Measurements from ENCODE around the gene NCF2. TPM values are rescaled to one million over a fixed set of nuclear protein-coding genes. Genes with fewer than 3 reads are reported as not detected.
A peak's percentile ranks its signal among the peaks of the same experiment; 100 is the strongest.

NCF2 gene
- total and polyA plus RNA-seq, 4 donors = 38.7 to 193 (median 74.3) TPM

DNA sequence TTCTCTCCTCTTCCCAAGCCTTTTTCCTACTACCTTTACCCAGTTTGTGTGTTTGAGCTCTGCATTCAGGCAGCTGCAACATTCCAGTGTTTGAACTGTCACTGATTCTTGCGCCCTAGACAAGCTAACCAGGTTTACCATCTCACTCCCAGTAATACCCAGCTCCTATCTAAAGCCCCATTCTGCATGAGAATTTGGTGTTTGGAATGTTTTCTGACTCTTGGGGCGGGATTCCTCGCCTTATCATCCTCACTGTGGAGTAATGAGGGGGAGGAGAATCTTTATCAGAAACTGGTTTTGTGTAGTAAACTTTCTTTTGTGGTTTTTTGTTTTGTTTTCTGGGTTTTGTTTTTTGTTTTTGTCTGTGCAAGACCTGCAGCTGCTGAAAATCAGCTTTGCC lies 36.5 kb downstream of the NCF2 start:
- no peak overlapping the region for H3K9ac ChIP-seq (ENCODE audit: insufficient read depth in 1 of 2, low read length in 2 of 2)
- no peaks in the 10 kb centered on the region for H3K27me3 ChIP-seq (ENCODE audit: control insufficient read depth in 3 of 3, insufficient read depth in 3 of 3, low read length in 2 of 3)
- H3K36me3 ChIP-seq (ENCODE audit: control insufficient read depth in 4 of 4, insufficient read depth in 4 of 4, low read length in 4 of 4) = peaks cover 10 to 31% (median 25%) of the 10 kb centered on the region in 4 donors
- 91 to 92% methylated on average over 3 of the region's 3 CpGs for WGBS, 2 donors
- no peak for ATAC-seq (ENCODE audit: insufficient read depth, low FRiP score)
- no peak for TF ChIP-seq CTCF (IDR thresholded peaks at IDR 0.05; ENCODE audit: control extremely low read depth, extremely low read depth)
- no peaks in the 10 kb centered on the region for H3K9me3 ChIP-seq (ENCODE audit: control insufficient read depth in 4 of 4, insufficient read depth in 3 of 4, low read length in 3 of 4)
- H3K4me3 ChIP-seq = no peak overlapping the region
- no peak for DNase-seq
- no peaks in the 10 kb centered on the region for H3K4me1 ChIP-seq (ENCODE audit: control insufficient read depth in 5 of 5, insufficient read depth in 5 of 5, low read length in 5 of 5)
- H3K27ac ChIP-seq (ENCODE audit: low read depth in 1 of 2, low read length in 1 of 2) = no peak overlapping the region

DNA sequence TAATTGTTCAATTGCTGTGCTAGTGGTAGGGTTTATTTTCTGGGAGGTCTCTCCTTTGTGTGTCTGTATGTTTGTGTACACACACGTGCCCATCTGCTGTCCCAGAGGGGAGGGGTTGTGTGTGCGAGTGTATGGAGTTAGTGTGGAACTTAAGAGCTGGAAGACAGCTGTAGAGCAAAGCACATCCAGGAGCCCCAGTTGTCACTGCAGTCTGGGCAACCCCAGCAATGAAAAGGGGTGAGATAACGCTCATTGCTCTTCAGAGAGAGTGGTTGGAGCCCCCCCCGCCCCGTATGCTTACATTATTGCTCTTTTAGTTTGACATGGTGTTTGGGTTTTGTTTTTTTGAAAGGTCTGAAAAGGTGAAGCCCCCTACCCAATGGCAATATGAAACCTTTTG lies 36.9 kb downstream of the NCF2 start:
- Histone ChIP-seq H3K36me3 (ENCODE audit: control insufficient read depth in 4 of 4, insufficient read depth in 4 of 4, low read length in 4 of 4) (peaks cover 10 to 33% (median 26%) of the 10 kb centered on the region in 4 donors), H3K4me3 (no peak overlapping the region), H3K4me1 (ENCODE audit: control insufficient read depth in 5 of 5, insufficient read depth in 5 of 5, low read length in 5 of 5) (no peaks in the 10 kb centered on the region), H3K27me3 (ENCODE audit: control insufficient read depth in 3 of 3, insufficient read depth in 3 of 3, low read length in 2 of 3) (no peaks in the 10 kb centered on the region), H3K27ac (ENCODE audit: low read depth in 1 of 2, low read length in 1 of 2) (no peak overlapping the region), H3K9me3 (ENCODE audit: control insufficient read depth in 4 of 4, insufficient read depth in 3 of 4, low read length in 3 of 4) (no peaks in the 10 kb centered on the region), H3K9ac (ENCODE audit: insufficient read depth in 1 of 2, low read length in 2 of 2) (no peak overlapping the region)
- no peak for TF ChIP-seq CTCF (IDR thresholded peaks at IDR 0.05; ENCODE audit: control extremely low read depth, extremely low read depth)
- ATAC-seq (ENCODE audit: insufficient read depth, low FRiP score) = no peak
- WGBS, 2 donors = 76 to 94% methylated on average over 5 of the region's 5 CpGs
- DNase-seq = no peak

GRCh38 chr1:183552891-183553290 lies 37.4 kb downstream of the NCF2 start:
- ATAC-seq (ENCODE audit: insufficient read depth, low FRiP score) = no peak
- Histone ChIP-seq H3K36me3 (ENCODE audit: control insufficient read depth in 4 of 4, insufficient read depth in 4 of 4, low read length in 4 of 4) (peaks cover 10 to 33% (median 26%) of the 10 kb centered on the region in 4 donors), H3K4me3 (no peak overlapping the region), H3K27ac (ENCODE audit: low read depth in 1 of 2, low read length in 1 of 2) (no peak overlapping the region), H3K27me3 (ENCODE audit: control insufficient read depth in 3 of 3, insufficient read depth in 3 of 3, low read length in 2 of 3) (no peaks in the 10 kb centered on the region), H3K4me1 (ENCODE audit: control insufficient read depth in 5 of 5, insufficient read depth in 5 of 5, low read length in 5 of 5) (no peaks in the 10 kb centered on the region), H3K9me3 (ENCODE audit: control insufficient read depth in 4 of 4, insufficient read depth in 3 of 4, low read length in 3 of 4) (no peaks in the 10 kb centered on the region), H3K9ac (ENCODE audit: insufficient read depth in 1 of 2, low read length in 2 of 2) (no peak overlapping the region)
- no peak for DNase-seq
- 77 to 88% methylated on average over 6 of the region's 6 CpGs for WGBS, 2 donors
- no peak for TF ChIP-seq CTCF (IDR thresholded peaks at IDR 0.05; ENCODE audit: control extremely low read depth, extremely low read depth)

DNA sequence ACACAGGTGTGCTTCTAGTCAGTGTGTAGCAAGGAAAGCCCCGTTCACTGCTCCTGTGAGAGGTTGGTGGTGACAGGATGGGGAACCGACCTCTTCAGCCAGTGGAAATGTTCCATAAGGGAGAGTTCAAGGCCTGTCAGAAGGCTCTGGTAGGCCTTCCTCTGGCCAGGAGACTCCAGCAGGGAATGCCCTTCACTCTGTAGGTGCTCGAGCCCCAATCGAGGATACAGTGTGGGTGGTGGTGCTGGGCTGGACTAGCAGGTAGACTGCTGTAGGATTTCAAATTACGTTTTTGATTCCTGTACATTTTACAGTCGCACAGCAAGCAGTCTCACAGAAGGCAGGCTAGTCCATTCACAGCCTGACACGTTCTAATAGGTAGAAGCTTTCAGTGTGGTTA lies 37.8 kb downstream of the NCF2 start:
- Histone ChIP-seq H3K4me1 (ENCODE audit: control insufficient read depth in 5 of 5, insufficient read depth in 5 of 5, low read length in 5 of 5) (no peaks in the 10 kb centered on the region), H3K27ac (ENCODE audit: low read depth in 1 of 2, low read length in 1 of 2) (peak overlapping the region in 1 of 2 donors; percentile 16), H3K27me3 (ENCODE audit: control insufficient read depth in 3 of 3, insufficient read depth in 3 of 3, low read length in 2 of 3) (no peaks in the 10 kb centered on the region), H3K36me3 (ENCODE audit: control insufficient read depth in 4 of 4, insufficient read depth in 4 of 4, low read length in 4 of 4) (peaks cover 11 to 33% (median 24%) of the 10 kb centered on the region in 4 donors), H3K4me3 (no peak overlapping the region), H3K9ac (ENCODE audit: insufficient read depth in 1 of 2, low read length in 2 of 2) (no peak overlapping the region), H3K9me3 (ENCODE audit: control insufficient read depth in 4 of 4, insufficient read depth in 3 of 4, low read length in 3 of 4) (no peaks in the 10 kb centered on the region)
- 90% methylated on average over 7 of the region's 7 CpGs for WGBS, 2 donors
- ATAC-seq (ENCODE audit: insufficient read depth, low FRiP score) (no peak), DNase-seq (no peak)
- no peak for TF ChIP-seq CTCF (IDR thresholded peaks at IDR 0.05; ENCODE audit: control extremely low read depth, extremely low read depth)
